WTC11 (cell line): ENCODE results near the gene UQCC2. TPM values are rescaled to one million over a fixed set of nuclear protein-coding genes. Genes with fewer than 3 reads are reported as not detected.

ENCODE experiments used
- ATAC-seq: fragments of 200-7000 bp; cut with Tn5 transposase; 2 replicates; pipeline ENCODE4 v1.10.0; 2021; ENCODE audit warnings: mild to moderate bottlenecking, moderate library complexity
- CTCF ChIA-PET: fragments of 300-600 bp; sonication (Branson Sonifier 250); formaldehyde crosslinking; loops from one replicate; lab custom pipeline; 2021; ENCODE audit warnings: antibody characterized with exemption; lab: Charles Lee
- POLR2A ChIA-PET: fragments of 350-600 bp; sonication (Branson Sonifier 250); formaldehyde crosslinking; loops from one replicate; lab custom pipeline; 2021; ENCODE audit warnings: antibody characterized with exemption; lab: Charles Lee
- DNase-seq: peaks from one replicate; pipeline ENCODE4 v3.0.0; 2021; ENCODE audit warnings: low spot score
- H3K27ac Mint-ChIP-seq: 2 replicates; pipeline ENCODE4 v1.8.0; 2021; ENCODE audit warnings: mixed read lengths
- H3K27me3 Mint-ChIP-seq: 2 replicates; pipeline ENCODE4 v1.8.0; 2021; ENCODE audit warnings: low read depth, mild to moderate bottlenecking, moderate library complexity, mixed read lengths
- H3K36me3 Mint-ChIP-seq: 2 replicates; pipeline ENCODE4 v1.8.0; 2021; ENCODE audit warnings: mixed read lengths
- H3K4me1 Mint-ChIP-seq: 2 replicates; pipeline ENCODE4 v1.8.0; 2022; ENCODE audit warnings: mixed read lengths
- H3K4me3 Mint-ChIP-seq: 2 replicates; pipeline ENCODE4 v1.8.0; 2021; ENCODE audit warnings: mild to moderate bottlenecking, moderate library complexity, mixed read lengths
- H3K9me3 Mint-ChIP-seq: 2 replicates; pipeline ENCODE4 v1.8.0; 2021; ENCODE audit warnings: mixed read lengths
- CDX4 ChIP-seq: fragments of 250-450 bp; sonication (Bioruptor Pico); IDR thresholded peaks from 2 replicates; pipeline ENCODE4 v1.9.0; 2021; ENCODE audit warnings: moderate library complexity, mild to moderate bottlenecking, inconsistent platforms, borderline replicate concordance
- CREM ChIP-seq: sonication (generic); formaldehyde crosslinking; IDR thresholded peaks from 2 replicates; pipeline ENCODE4 v1.8.1; 2022; ENCODE audit warnings: mild to moderate bottlenecking, missing genetic modification reagents, moderate library complexity
- E2F4 ChIP-seq: sonication (generic); formaldehyde crosslinking; IDR thresholded peaks from 2 replicates; pipeline ENCODE4 v1.8.1; 2022; ENCODE audit warnings: low read depth, mild to moderate bottlenecking, moderate library complexity, missing genetic modification reagents, borderline replicate concordance
- ESRRA ChIP-seq: sonication (generic); formaldehyde crosslinking; IDR thresholded peaks from 2 replicates; pipeline ENCODE4 v1.8.1; 2022; ENCODE audit warnings: mild to moderate bottlenecking, missing genetic modification reagents, borderline replicate concordance
- FOXP1 ChIP-seq: sonication (generic); formaldehyde crosslinking; IDR thresholded peaks from 2 replicates; pipeline ENCODE4 v1.8.0; 2022; ENCODE audit warnings: missing genetic modification reagents, mild to moderate bottlenecking, moderate library complexity, borderline replicate concordance
- IRF2 ChIP-seq: sonication (generic); formaldehyde crosslinking; IDR thresholded peaks from 2 replicates; pipeline ENCODE4 v1.8.0; 2022; ENCODE audit warnings: low read depth, missing genetic modification reagents, borderline replicate concordance
- JUN ChIP-seq: sonication (generic); formaldehyde crosslinking; IDR thresholded peaks from 2 replicates; pipeline ENCODE4 v1.8.0; 2023; ENCODE audit warnings: mild to moderate bottlenecking, missing genetic modification reagents
- MLX ChIP-seq: sonication (generic); formaldehyde crosslinking; IDR thresholded peaks from 2 replicates; pipeline ENCODE4 v1.8.1; 2023; ENCODE audit warnings: mild to moderate bottlenecking, missing genetic modification reagents, moderate library complexity
- NR1H2 ChIP-seq: sonication (generic); formaldehyde crosslinking; IDR thresholded peaks from 2 replicates; pipeline ENCODE4 v1.9.0; 2021; ENCODE audit warnings: mild to moderate bottlenecking, moderate library complexity, missing genetic modification reagents
- PRDM15 ChIP-seq: sonication (generic); formaldehyde crosslinking; IDR thresholded peaks from 2 replicates; pipeline ENCODE4 v1.8.0; 2022; ENCODE audit warnings: missing genetic modification reagents
- RORB ChIP-seq: fragments of 250-450 bp; sonication (Bioruptor Pico); IDR thresholded peaks from 2 replicates; pipeline ENCODE4 v1.9.0; 2021; ENCODE audit warnings: mild to moderate bottlenecking
- SOX15 ChIP-seq: fragments of 250-450 bp; sonication (Bioruptor Pico); IDR thresholded peaks from 2 replicates; pipeline ENCODE4 v1.9.0; 2021; ENCODE audit warnings: mild to moderate bottlenecking
- ZNF532 ChIP-seq: fragments of 250-450 bp; sonication (Bioruptor Pico); IDR thresholded peaks from 2 replicates; pipeline ENCODE4 v1.9.0; 2021; ENCODE audit warnings: mild to moderate bottlenecking, borderline replicate concordance
- total RNA-seq: library from RNA; stranded (reverse); gene quantifications from 3 replicates; pipeline ENCODE4 v1.2.3, GENCODE V29; 2021

UQCC2 gene
- total RNA-seq, 1 experiment from 2014 or later = 65.8 TPM

- no peak for TF ChIP-seq ZNF532 (CRISPR knock-in tag)
- no peak for TF ChIP-seq IRF2
- no peak for TF ChIP-seq SOX15 (CRISPR knock-in tag)
- TF ChIP-seq ESRRA (CRISPR knock-in tag) = no peak
- TF ChIP-seq PRDM15 (CRISPR knock-in tag) = no peak
- no peak for TF ChIP-seq CDX4 (CRISPR knock-in tag)
- TF ChIP-seq NR1H2 (CRISPR knock-in tag) = no peak
- no peak for TF ChIP-seq RORB (CRISPR knock-in tag)
- TF ChIP-seq MLX = no peak
- TF ChIP-seq CREM (CRISPR knock-in tag) = no peak
- no peak for TF ChIP-seq FOXP1 (CRISPR knock-in tag)
Measured at GRCh38 chr6:33754222-33754621, 42.7 kb upstream of the UQCC2 start (continued).

GRCh38 chr6:33752646-33753015 lies 41.1 kb upstream of the UQCC2 start:
- ChIA-PET POLR2A (no interaction called here), CTCF (interaction anchor here (1.5 to 2.1 kb wide), 3 partner anchors 9 to 41 kb away, joined by 6 to 10 read pairs (median 6); partner anchors contain the start of gene UQCC2)
- peaks cover 15% of the 10 kb centered on the region for H3K4me1 Mint-ChIP-seq
- no peak overlapping the region for H3K27ac Mint-ChIP-seq
- H3K9me3 Mint-ChIP-seq = no peaks in the 10 kb centered on the region
- H3K27me3 Mint-ChIP-seq = no peaks in the 10 kb centered on the region; the same call in 1 of the 2 replicates
- TF ChIP-seq E2F4 (CRISPR knock-in tag) (no peak), JUN (no peak)
- H3K4me3 Mint-ChIP-seq = no peak overlapping the region
- no peak for ATAC-seq
- DNase-seq = no peak
- H3K36me3 Mint-ChIP-seq = no peaks in the 10 kb centered on the region
